IMR-90 (cell line): ENCODE data around the gene CCP110. TPM values are rescaled to one million over a fixed set of nuclear protein-coding genes. Genes with fewer than 3 reads are reported as not detected.

ENCODE experiments used
- ATAC-seq: fragments of 200-7000 bp; cut with Tn5 transposase; 2 replicates; pipeline ENCODE4 v1.9.1; 2020; ENCODE audit warnings: low read depth, mild to moderate bottlenecking, moderate library complexity
- BruUV-seq: library from RNA; stranded (reverse); fragments of 400-500 nt; replicated peaks from 2 replicates; lab custom pipeline; 2021; lab: Mats Ljungman, UMichigan
- CTCF ChIA-PET: fragments of 300-600 bp; formaldehyde crosslinking; extraction: SDS; loops from one replicate; lab custom pipeline; 2021; ENCODE audit warnings: antibody characterized with exemption; lab: Yijun Ruan, JAX
- POLR2A ChIA-PET: fragments of 300-600 bp; sonication (Branson Sonifier 250); formaldehyde crosslinking; loops from one replicate; lab custom pipeline; 2022; ENCODE audit warnings: antibody characterized with exemption; ENCODE audit not compliant: unreplicated experiment; lab: Charles Lee
- DNase-seq: peaks from one replicate; pipeline ENCODE4 v3.0.0; 2013
- H2AFZ ChIP-seq: replicated peaks from 2 replicates; pipeline ENCODE3; 2013; ENCODE audit warnings: low read length, mild to moderate bottlenecking; ENCODE audit not compliant: poor library complexity
- H2AK5ac ChIP-seq: 2 replicates; pipeline ENCODE4 v1.6.1; 2013; ENCODE audit warnings: low read depth, low read length, inconsistent platforms
- H2AK9ac ChIP-seq: replicated peaks from 2 replicates; pipeline ENCODE3; 2013; ENCODE audit warnings: mild to moderate bottlenecking, low read depth, low read length, moderate library complexity; ENCODE audit not compliant: poor library complexity
- H2BK120ac ChIP-seq: 2 replicates; pipeline ENCODE4 v1.6.1; 2013; ENCODE audit warnings: low read depth, low read length, inconsistent platforms
- H2BK15ac ChIP-seq: 3 replicates; pipeline ENCODE4 v1.6.1; 2013; ENCODE audit warnings: low read depth, low read length, inconsistent platforms
- H2BK20ac ChIP-seq: 2 replicates; pipeline ENCODE4 v1.6.1; 2013; ENCODE audit warnings: low read depth, mild to moderate bottlenecking, inconsistent platforms, low read length, moderate library complexity
- H2BK5ac ChIP-seq: 2 replicates; pipeline ENCODE4 v1.6.1; 2013; ENCODE audit warnings: mild to moderate bottlenecking, low read depth, low read length, inconsistent platforms; ENCODE audit not compliant: poor library complexity, severe bottlenecking
- H3K14ac ChIP-seq: replicated peaks from 2 replicates; pipeline ENCODE4 v1.6.1; 2013; ENCODE audit warnings: low read depth, low read length, inconsistent platforms
- H3K18ac ChIP-seq: 2 replicates; pipeline ENCODE4 v1.6.1; 2013; ENCODE audit warnings: low read depth, low read length, control low read depth
- H3K23ac ChIP-seq: 2 replicates; pipeline ENCODE4 v1.6.1; 2013; ENCODE audit warnings: low read depth, low read length, inconsistent platforms
- H3K27ac ChIP-seq: 2 replicates; pipeline ENCODE4 v1.5.1; 2013; ENCODE audit warnings: mild to moderate bottlenecking, control low read depth, low read length; ENCODE audit not compliant: insufficient read depth
- H3K27me3 ChIP-seq: 2 replicates; pipeline ENCODE4 v1.6.1; 2013; ENCODE audit warnings: low read length; ENCODE audit not compliant: control insufficient read depth, insufficient read depth
- H3K36me3 ChIP-seq: 2 replicates; pipeline ENCODE4 v1.6.1; 2013; ENCODE audit warnings: low read length, mixed read lengths; ENCODE audit not compliant: control insufficient read depth, insufficient read depth
- H3K4ac ChIP-seq: 2 replicates; pipeline ENCODE4 v1.6.1; 2013; ENCODE audit warnings: low read depth, low read length, inconsistent platforms
- H3K4me1 ChIP-seq: 2 replicates; pipeline ENCODE4 v1.6.1; 2013; ENCODE audit warnings: low read length, mixed read lengths; ENCODE audit not compliant: control insufficient read depth, insufficient read depth
- H3K4me2 ChIP-seq: 2 replicates; pipeline ENCODE4 v1.6.1; 2013; ENCODE audit warnings: low read depth, mild to moderate bottlenecking, control low read depth, low read length, moderate library complexity
- H3K4me3 ChIP-seq: 2 replicates; pipeline ENCODE4 v1.5.1; 2013; ENCODE audit warnings: low read depth, mild to moderate bottlenecking, control low read depth, low read length, moderate library complexity; ENCODE audit not compliant: insufficient read depth
- H3K56ac ChIP-seq: 2 replicates; pipeline ENCODE4 v1.6.1; 2013; ENCODE audit warnings: low read length, inconsistent platforms; ENCODE audit not compliant: insufficient read depth; ENCODE audit errors: extremely low read depth
- H3K79me1 ChIP-seq, 2 experiments: 2 replicates each; pipeline ENCODE4 v1.6.1; 2013; ENCODE audit warnings: low read length in 2 of 2, inconsistent platforms in 1 of 2, low read depth in 1 of 2
- H3K9ac ChIP-seq: 2 replicates; pipeline ENCODE4 v1.6.1; 2013; ENCODE audit warnings: low read depth, low read length, control low read depth
- H3K9me1 ChIP-seq: 2 replicates; pipeline ENCODE4 v1.6.1; 2013; ENCODE audit warnings: low read length, inconsistent platforms; ENCODE audit not compliant: insufficient read depth
- H3K9me3 ChIP-seq: 2 replicates; pipeline ENCODE4 v1.6.1; 2013; ENCODE audit warnings: low read length; ENCODE audit not compliant: control insufficient read depth, insufficient read depth
- H4K20me1 ChIP-seq: 2 replicates; pipeline ENCODE4 v1.6.1; 2013; ENCODE audit warnings: low read length, inconsistent platforms; ENCODE audit not compliant: insufficient read depth
- H4K5ac ChIP-seq: 2 replicates; pipeline ENCODE4 v1.6.1; 2013; ENCODE audit warnings: mild to moderate bottlenecking, low read depth, low read length, control low read depth
- H4K8ac ChIP-seq, 2 experiments: 2 replicates each; pipeline ENCODE4 v1.6.1; 2013; ENCODE audit warnings: low read depth in 2 of 2, low read length in 2 of 2, control low read depth in 1 of 2, inconsistent platforms in 1 of 2
- H4K91ac ChIP-seq: 2 replicates; pipeline ENCODE4 v1.6.1; 2013; ENCODE audit warnings: low read depth, low read length, inconsistent platforms; ENCODE audit not compliant: insufficient read depth
- BHLHE40 ChIP-seq: fragments of 150-350 bp; IDR thresholded peaks from 2 replicates; pipeline ENCODE4 v1.6.1; 2016; ENCODE audit warnings: mild to moderate bottlenecking, low read depth, low read length
- CHD1 ChIP-seq: IDR thresholded peaks from 2 replicates; pipeline ENCODE4 v1.6.1; 2012; ENCODE audit warnings: low read depth, low read length, improper control_type of control experiment
- FOS ChIP-seq: fragments of 150-350 bp; IDR thresholded peaks from 2 replicates; pipeline ENCODE4 v1.6.1; 2016; ENCODE audit warnings: low read depth, low read length
- MAFK ChIP-seq: IDR thresholded peaks from 2 replicates; pipeline ENCODE4 v1.6.1; 2012; ENCODE audit warnings: low read depth, low read length, improper control_type of control experiment
- MAZ ChIP-seq: IDR thresholded peaks from 2 replicates; pipeline ENCODE4 v1.6.1; 2012; ENCODE audit warnings: low read depth, mild to moderate bottlenecking, low read length, improper control_type of control experiment, moderate library complexity, borderline replicate concordance
- MXI1 ChIP-seq: IDR thresholded peaks from 2 replicates; pipeline ENCODE4 v1.6.1; 2012; ENCODE audit warnings: low read depth, mild to moderate bottlenecking, low read length, moderate library complexity, borderline replicate concordance
- NFE2L2 ChIP-seq: fragments of 150-350 bp; IDR thresholded peaks from 2 replicates; pipeline ENCODE4 v1.6.1; 2016; ENCODE audit warnings: low read depth, mild to moderate bottlenecking, low read length
- POLR2A ChIP-seq: IDR thresholded peaks from 2 replicates; pipeline ENCODE4 v1.6.1; 2012; ENCODE audit warnings: mild to moderate bottlenecking, low read depth, low read length
- RCOR1 ChIP-seq: IDR thresholded peaks from 2 replicates; pipeline ENCODE4 v1.6.1; 2012; ENCODE audit warnings: mild to moderate bottlenecking, low read length, improper control_type of control experiment; ENCODE audit not compliant: insufficient replicate concordance
- RFX5 ChIP-seq: IDR thresholded peaks from 2 replicates; pipeline ENCODE4 v1.8.0; 2012; ENCODE audit warnings: low read depth, mild to moderate bottlenecking, low read length, moderate library complexity
- SMC3 ChIP-seq: fragments of 150-350 bp; IDR thresholded peaks from 2 replicates; pipeline ENCODE4 v1.6.1; 2016; ENCODE audit warnings: low read depth, mild to moderate bottlenecking, antibody characterized with exemption, low read length, moderate library complexity
- WGBS, 2 experiments: methylation state at CpG; one replicate each; pipeline versions ENCODE4 v1.1.5 to v1.1.7; 2013; ENCODE audit warnings: missing lambda C conversion rate in 2 of 2; ENCODE audit not compliant: insufficient read length in 1 of 2; ENCODE audit errors: extremely low coverage in 2 of 2; 5-methylcytosine and 5-hydroxymethylcytosine counted together
- dilution Hi-C: fragments of 300-500 bp; cut with HindIII; formaldehyde crosslinking; loops from one replicate; pipeline ENCODE4 v1.14.3; 2018; ENCODE audit warnings: low sequenced_read_pairs; ENCODE audit not compliant: unreplicated experiment
- in situ Hi-C: fragments of 300-500 bp; cut with MboI; formaldehyde crosslinking; loops from 3 replicates; pipeline ENCODE4 v1.14.3; 2019; ENCODE audit warnings: low sequenced_read_pairs, inconsistent platforms, mixed read lengths
- intact Hi-C: fragments of 100-400 bp; cut with micrococcal nuclease; formaldehyde crosslinking; loops from 2 replicates; pipeline ENCODE4 v1.10.0; 2022
- polyA plus RNA-seq, 3 experiments: library from polyadenylated mRNA; depleted of rRNA; stranded (reverse); fragments of >200 nt; gene quantifications; 2 replicates each; pipeline ENCODE4 v1.2.3, GENCODE V29; 2012; ENCODE audit warnings: low replicate concordance in 1 of 3
- total RNA-seq: library from RNA; depleted of rRNA; stranded (reverse); fragments of >200 nt; gene quantifications from 2 replicates; pipeline ENCODE4 v1.2.3, GENCODE V29; 2012
- TF ChIP-seq, protein P1 (sequence below): fragments of 150-350 bp; IDR thresholded peaks from 2 replicates; pipeline ENCODE4 v1.6.1; 2017; ENCODE audit warnings: mild to moderate bottlenecking, antibody characterized with exemption, low read length, low read depth

CCP110 gene
- total and polyA plus RNA-seq, 2 of the 4 experiments (the other 2 are of a cell fraction) = 4.7 to 7.7 TPM

GRCh38 chr16:19506965-19507364 is 16.8 kb upstream of the CCP110 start:
- Histone ChIP-seq H4K5ac (no peak overlapping the region), H4K20me1 (no peaks in the 10 kb centered on the region), H3K9ac (no peak overlapping the region), H2AFZ (no peak overlapping the region), H3K4me3 (no peak overlapping the region), H4K8ac (no peak overlapping the region), H3K9me1 (no peaks in the 10 kb centered on the region), H3K23ac (no peak overlapping the region), H2BK5ac (no peak overlapping the region), H2BK20ac (no peak overlapping the region), H3K36me3 (peaks cover 33% of the 10 kb centered on the region), H2AK9ac (no peak overlapping the region), H3K18ac (no peak overlapping the region), H3K4me1 (no peaks in the 10 kb centered on the region), H3K9me3 (no peaks in the 10 kb centered on the region), H3K4me2 (no peak overlapping the region), H3K79me1 (peaks cover 0 to 10% of the 10 kb centered on the region in 2 experiments; a peak in 2 of 4 replicates), H3K27ac (no peak overlapping the region), H3K27me3 (no peaks in the 10 kb centered on the region), H2BK15ac (no peak overlapping the region), H3K14ac (no peak overlapping the region), H3K4ac (no peak overlapping the region), H4K91ac (no peak overlapping the region), H2BK120ac (no peak overlapping the region), H3K56ac (no peak overlapping the region), H2AK5ac (no peak overlapping the region)
- DNase-seq = no peak
- no CpG with 5 or more reads among the region's 4 CpGs for WGBS, 2 experiments
- ChIA-PET POLR2A (no interaction called here), CTCF (no interaction called here)
- in situ Hi-C loops (no loop called here), dilution Hi-C loops (no loop called here), intact Hi-C loops (no loop called here)
- no peak for ATAC-seq
- no TSS peak for BruUV-seq
- TF ChIP-seq, protein P1, sequence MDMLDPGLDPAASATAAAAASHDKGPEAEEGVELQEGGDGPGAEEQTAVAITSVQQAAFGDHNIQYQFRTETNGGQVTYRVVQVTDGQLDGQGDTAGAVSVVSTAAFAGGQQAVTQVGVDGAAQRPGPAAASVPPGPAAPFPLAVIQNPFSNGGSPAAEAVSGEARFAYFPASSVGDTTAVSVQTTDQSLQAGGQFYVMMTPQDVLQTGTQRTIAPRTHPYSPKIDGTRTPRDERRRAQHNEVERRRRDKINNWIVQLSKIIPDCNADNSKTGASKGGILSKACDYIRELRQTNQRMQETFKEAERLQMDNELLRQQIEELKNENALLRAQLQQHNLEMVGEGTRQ = no peak
- TF ChIP-seq SMC3 (no peak), FOS (no peak), MAFK (no peak), POLR2A (no peak), MAZ (no peak), RFX5 (no peak), CHD1 (no peak), RCOR1 (no peak), NFE2L2 (no peak), MXI1 (no peak), BHLHE40 (no peak)
